HG02759 (cell line): ENCODE data around the gene ADAM23.
"Not testable (repeated sequence)": the region's sequence is repeated elsewhere in the genome, so short reads cannot be mapped to it uniquely, and the experiment has no call there.

Source experiments
- ATAC-seq: cut with Tn5 transposase; IDR thresholded peaks from one replicate; pipeline ENCODE4 v1.9.1; 2021; ENCODE audit warnings: mild to moderate bottlenecking, moderate library complexity; ENCODE audit not compliant: unreplicated experiment

Gene ADAM23, protein sequence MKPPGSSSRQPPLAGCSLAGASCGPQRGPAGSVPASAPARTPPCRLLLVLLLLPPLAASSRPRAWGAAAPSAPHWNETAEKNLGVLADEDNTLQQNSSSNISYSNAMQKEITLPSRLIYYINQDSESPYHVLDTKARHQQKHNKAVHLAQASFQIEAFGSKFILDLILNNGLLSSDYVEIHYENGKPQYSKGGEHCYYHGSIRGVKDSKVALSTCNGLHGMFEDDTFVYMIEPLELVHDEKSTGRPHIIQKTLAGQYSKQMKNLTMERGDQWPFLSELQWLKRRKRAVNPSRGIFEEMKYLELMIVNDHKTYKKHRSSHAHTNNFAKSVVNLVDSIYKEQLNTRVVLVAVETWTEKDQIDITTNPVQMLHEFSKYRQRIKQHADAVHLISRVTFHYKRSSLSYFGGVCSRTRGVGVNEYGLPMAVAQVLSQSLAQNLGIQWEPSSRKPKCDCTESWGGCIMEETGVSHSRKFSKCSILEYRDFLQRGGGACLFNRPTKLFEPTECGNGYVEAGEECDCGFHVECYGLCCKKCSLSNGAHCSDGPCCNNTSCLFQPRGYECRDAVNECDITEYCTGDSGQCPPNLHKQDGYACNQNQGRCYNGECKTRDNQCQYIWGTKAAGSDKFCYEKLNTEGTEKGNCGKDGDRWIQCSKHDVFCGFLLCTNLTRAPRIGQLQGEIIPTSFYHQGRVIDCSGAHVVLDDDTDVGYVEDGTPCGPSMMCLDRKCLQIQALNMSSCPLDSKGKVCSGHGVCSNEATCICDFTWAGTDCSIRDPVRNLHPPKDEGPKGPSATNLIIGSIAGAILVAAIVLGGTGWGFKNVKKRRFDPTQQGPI

GRCh38 chr2:206442833-206443734 lies at the start of gene ADAM23:
Gene ADAM23, plus strand, starts transcription at chr2:206443532. Its CDS starts 335 bp downstream, at chr2:206443867.
- peak; percentile 54 for ATAC-seq

DNA sequence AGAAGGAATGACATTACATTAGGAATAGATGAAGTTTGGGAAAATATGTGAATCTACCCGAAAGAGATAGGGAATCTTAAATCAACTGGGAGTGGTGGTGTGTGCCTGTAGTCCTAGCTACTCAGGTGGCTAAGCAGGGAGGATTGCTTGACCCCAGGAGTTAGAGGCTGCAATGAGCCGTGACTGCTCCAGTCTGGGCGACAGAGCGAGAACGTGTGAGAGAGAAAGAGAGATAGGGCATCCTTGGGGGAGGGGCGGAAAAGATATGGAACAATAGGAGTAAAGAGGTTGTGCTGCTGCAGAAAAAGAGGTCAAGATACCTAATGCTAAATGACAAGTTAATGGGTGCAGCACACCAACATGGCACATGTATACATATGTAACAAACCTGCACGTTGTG lies 47.1 kb upstream of the ADAM23 start:
- no peak for ATAC-seq

GRCh38 chr2:206402956-206403569 lies 40.3 kb upstream of the ADAM23 start:
- not testable (repeated sequence) for ATAC-seq

GRCh38 chr2:206408323-206409320 lies 34.7 kb upstream of the ADAM23 start:
- ATAC-seq, result peak; percentile 93

DNA sequence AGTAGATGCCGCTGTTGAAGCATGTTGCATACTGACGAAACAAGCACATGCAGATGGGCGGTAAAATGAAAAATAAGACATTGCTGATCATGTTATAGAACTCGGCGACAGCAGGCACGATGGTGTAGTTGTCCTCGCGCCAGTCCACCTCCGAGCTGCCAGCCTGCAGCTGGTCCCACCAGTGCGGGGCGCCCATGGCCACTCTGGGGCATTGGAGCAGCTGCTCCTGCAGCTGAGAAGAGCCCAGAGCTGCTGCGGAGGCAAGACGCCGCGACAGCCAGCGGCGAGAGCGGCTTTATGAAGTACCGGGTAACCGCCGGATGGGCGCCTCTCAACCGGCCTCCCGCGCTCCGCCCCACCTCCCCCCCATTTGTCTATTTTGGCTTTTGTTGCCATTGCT lies 32.6 kb upstream of the ADAM23 start:
- ATAC-seq, result no peak

- no peak for ATAC-seq
Observed at GRCh38 chr2:206415618-206416243, 27.6 kb upstream of the ADAM23 start.

GRCh38 chr2:206418968-206419367 lies 24.4 kb upstream of the ADAM23 start:
- ATAC-seq, result no peak

DNA sequence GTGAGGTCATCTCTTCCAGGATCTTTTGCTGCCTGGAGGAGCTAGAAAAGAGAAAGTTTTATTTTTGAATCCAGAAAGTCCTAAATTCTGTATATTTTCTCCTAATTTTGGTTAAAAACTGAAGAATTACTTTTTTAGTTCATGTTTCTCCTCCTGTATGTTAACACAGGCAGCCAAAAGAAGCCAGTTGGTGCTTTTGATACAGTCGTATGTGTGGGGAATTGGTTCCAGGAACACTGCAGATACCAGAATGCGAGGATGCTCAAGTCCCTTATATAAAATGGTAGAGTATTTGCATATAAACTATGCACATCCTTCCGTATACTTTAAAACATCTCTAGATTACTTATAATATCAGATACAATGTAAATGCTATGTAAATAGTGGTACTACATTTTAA lies 22.6 kb upstream of the ADAM23 start:
- no peak for ATAC-seq

- no peak for ATAC-seq
Observed at GRCh38 chr2:206422493-206422892, 20.8 kb upstream of the ADAM23 start.

DNA sequence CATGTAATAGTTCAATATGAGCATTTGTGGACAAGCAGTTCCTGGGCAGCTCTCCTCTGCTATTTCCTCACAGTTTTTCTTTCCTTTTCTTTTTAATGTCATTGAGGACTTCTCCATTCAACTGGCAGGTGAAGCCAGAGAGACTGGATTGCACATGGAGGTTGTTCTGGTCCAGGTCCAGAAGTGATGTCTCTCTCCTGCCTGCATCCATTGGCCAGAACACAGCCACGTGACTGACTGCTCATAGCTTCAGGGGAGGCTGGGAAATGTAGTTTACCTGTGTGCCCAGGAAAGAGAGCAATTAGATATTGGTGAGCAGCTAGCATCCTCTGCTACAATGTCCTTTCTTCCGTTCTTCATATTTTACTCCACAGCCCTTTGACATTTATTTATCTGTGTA lies 20.2 kb upstream of the ADAM23 start:
- ATAC-seq, result peak; percentile 55

DNA sequence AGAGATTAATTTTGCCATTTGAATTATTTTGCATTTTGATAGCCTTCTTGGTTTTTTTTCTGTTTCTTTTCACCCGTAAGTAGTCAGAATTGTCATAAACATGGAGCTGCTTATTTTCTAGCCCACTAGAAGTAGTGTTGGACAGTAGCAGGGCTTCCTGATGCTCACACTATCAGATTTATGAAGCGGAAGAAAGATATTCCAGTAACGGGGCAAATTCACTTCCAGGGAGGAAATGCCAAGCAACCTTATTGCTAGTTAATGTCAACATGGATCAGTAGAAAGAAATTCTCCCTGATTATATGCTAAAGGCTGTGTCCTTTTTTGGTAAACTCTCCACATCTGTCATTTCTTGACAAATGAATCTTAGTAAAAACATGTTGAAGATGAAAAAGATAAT lies 19.2 kb upstream of the ADAM23 start:
- ATAC-seq, result no peak

DNA sequence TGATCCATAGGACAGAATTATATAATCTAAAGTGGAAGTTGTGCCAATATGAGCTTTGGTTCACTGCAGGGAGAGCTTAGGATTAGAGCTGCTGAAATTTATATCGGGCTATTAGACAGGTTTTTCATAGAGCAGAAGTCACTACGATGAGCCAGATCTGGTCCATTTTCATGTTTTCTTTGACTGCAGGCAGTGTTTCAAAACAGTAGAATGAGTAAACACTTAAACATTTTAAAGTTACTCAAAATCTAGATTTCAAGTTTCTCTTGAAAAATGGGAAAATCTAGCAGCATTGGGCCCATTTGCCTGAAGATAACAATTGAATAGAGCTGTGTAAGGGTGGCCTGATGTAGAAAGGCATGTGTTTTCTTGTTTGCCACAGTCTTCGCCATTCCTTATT lies 14.5 kb upstream of the ADAM23 start:
- no peak for ATAC-seq

- no peak for ATAC-seq
Observed at GRCh38 chr2:206430452-206430851, 12.9 kb upstream of the ADAM23 start.

DNA sequence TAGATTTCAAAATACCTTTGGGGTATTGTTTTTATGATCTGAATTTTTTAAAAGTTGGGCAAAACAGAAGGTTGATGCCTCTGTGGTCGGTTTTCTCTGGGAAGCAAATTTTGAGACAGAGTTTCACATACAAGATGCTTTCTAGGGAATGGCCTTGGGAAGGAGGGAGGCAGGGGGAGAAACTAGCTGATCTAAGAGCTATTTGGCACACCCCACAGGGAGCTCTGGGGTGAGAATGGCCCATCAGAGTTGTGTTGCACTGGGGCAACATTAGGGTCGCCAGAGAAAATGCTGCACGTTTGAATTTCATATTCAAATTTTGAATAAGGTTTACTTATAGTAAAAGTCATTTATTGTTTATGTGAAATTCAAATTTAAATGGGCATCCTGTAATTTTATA lies 11.9 kb upstream of the ADAM23 start:
- ATAC-seq, result no peak

GRCh38 chr2:206432193-206433082 lies 10.9 kb upstream of the ADAM23 start:
- no peak for ATAC-seq

GRCh38 chr2:206433190-206433589 lies 10.1 kb upstream of the ADAM23 start:
- no peak for ATAC-seq

GRCh38 chr2:206433686-206434085 lies 9.6 kb upstream of the ADAM23 start:
- no peak for ATAC-seq

GRCh38 chr2:206435742-206436141 lies 7.6 kb upstream of the ADAM23 start:
- ATAC-seq, result no peak
